Smooth muscle cell of the coronary artery (primary cell): ENCODE measurements around the gene TMEM125. TPM values are rescaled to one million over a fixed set of nuclear protein-coding genes. Genes with fewer than 3 reads are reported as not detected.

Source experiments
- total RNA-seq: library from RNA; depleted of rRNA; stranded (reverse); fragments of >200 nt; gene quantifications from 2 replicates; pipeline ENCODE4 v1.2.3, GENCODE V29; 2014; ENCODE audit warnings: low replicate concordance

TMEM125 gene
- total RNA-seq, result 0.15 TPM in 1 of 2 replicates, not detected in the other

DNA sequence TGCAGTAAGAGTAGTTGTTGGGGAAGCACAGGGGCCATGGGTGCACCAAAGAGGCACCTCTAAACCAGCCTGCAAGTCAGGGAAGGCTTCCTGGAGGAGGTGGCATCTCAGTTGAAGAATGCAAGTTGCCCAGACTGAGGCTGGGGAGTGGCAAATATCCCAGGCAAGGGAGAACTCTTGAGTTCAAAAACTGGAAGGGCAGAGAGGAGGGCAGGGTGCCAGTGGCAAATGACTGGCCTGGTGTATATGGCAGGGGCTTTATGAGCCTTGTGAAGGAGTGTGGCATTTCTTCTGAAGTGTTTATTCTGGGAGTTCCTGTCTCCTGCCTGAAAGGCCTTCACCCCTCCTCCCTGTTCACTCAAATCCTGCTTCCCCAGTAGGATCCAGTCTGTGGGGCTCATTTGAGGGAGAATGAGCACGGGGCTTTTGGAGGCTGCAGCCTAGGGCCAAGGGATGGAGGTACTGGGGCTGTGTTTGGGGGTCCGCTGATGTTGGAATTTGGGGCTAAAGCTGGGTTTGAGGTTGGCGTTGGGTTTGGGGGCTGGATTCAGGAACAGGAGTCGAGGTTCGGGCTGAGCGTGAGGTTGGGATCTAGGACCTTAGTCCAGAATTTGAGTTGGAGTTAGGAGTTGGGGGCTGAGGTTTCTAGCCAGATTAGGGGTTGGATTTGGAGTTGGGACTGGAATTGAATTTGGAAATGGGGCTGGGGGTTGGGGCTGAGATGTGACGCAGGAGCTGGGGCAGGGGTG lies at the start of gene TMEM125:
TSS of gene TMEM125 (plus strand) at position 357 of the 749 bp plus-strand sequence. CDS start 2,740 bp downstream, outside the sequence.

DNA sequence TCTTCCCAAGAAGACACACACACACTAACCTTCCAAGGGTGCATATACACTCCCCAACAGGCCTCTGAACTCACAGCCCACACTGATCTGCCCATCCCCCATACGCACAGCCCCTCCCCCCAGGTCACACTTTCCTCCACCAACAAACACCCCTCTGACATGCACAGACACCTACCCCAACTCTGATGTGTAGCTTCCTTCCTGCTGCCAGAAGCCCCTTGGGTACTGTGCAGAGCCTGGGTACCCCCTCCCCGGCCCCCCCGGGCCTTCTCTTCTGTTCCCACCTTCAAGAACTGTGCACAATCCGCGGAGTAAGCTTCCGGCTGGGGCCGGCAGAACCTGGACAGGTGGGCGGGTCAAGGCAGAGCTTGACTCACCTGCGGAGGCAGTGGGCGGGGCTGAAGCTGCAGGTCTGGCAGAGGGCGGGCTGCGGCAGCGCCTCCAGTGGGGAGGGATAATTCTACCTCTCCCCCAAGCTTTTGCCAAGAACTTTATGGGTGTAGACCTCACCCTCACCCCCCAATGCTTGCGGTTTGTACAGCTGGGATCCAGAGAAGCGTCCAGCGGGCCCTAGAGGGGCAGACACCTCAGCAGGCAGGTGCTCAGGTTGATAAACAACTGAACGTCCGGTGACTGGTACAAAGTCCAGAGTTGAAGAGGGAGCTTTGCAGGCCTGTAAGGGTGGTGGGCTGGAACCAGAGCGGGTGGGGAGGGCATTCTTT lies 15.6 kb downstream of the TMEM125 start, which contains the start of gene C1orf210:
TSS of gene C1orf210 (minus strand) at position 313 of the 722 bp plus-strand sequence. CDS start 2,311 bp downstream, outside the sequence.

DNA sequence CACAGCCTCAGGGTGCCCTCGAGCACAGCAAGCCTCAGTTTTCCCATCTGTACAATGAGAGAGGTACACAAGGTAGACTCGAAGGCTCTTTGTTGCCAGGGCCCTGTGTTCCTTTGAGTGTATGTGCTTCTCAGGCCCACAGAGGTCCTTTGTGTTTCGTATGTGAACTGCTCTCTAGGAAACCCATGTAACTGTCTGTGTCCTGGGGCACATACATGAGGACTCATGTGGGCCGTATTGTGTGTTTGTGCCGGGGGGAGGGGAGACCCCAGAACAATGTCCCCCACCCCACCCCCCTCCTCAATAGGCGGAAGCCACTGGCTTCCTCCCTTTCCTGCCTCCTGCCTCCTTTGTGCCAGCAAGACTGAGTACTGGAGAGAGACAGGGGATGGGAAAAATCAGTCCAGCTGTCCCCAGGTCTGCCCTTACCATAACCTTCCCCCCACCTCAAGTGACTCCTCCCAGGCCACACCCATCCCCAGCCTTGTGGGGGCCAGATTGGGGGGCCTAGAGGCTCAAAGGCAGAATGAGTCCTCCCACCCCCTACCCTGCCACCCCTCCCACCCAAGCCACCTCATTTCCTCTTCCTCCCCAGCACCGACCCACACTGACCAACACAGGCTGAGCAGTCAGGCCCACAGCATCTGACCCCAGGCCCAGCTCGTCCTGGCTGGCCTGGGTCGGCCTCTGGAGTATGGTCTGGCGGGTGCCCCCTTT lies 30.8 kb downstream of the TMEM125 start, which contains the start of gene TIE1:
TSS of gene TIE1 (plus strand) at position 605 of the 717 bp plus-strand sequence. CDS start at position 695, 90 bp downstream.

Other genes with a start within 250 kb of the TMEM125 start
- 29.8 and 97.4 TPM in 2 replicates for gene EBNA1BP2, start 97.7 kb upstream of the TMEM125 start, total RNA-seq
- 0.12 and 0.15 TPM in 2 replicates for gene CFAP57, start 97.7 kb upstream of the TMEM125 start, total RNA-seq
- 0.35 TPM in 1 of 2 replicates, not detected in the other for gene C1orf210, start 15.6 kb downstream of the TMEM125 start, total RNA-seq
- gene TIE1, start 31.0 kb downstream of the TMEM125 start, total RNA-seq, result 3.5 and 6.2 TPM in 2 replicates
- not detected in 2 replicates for gene MPL, start 67.8 kb downstream of the TMEM125 start, total RNA-seq
- gene CDC20, start 89.0 kb downstream of the TMEM125 start, total RNA-seq, result 1.1 and 18.9 TPM in 2 replicates
- 38.0 and 56.0 TPM in 2 replicates for gene ELOVL1, start 98.0 kb downstream of the TMEM125 start, total RNA-seq
- 44.8 and 69.4 TPM in 2 replicates for gene MED8, start 119.8 kb downstream of the TMEM125 start, total RNA-seq
- 18.0 and 34.6 TPM in 2 replicates for gene SZT2, start 119.9 kb downstream of the TMEM125 start, total RNA-seq
- gene HYI, start 183.9 kb downstream of the TMEM125 start, total RNA-seq, result 8.4 and 96.7 TPM in 2 replicates